ENCODE measurements around the gene MLLT3.

Gene MLLT3

GRCh38 chr9:20377790-20378189 is 244.5 kb downstream of the MLLT3 start:
- no peak for DNase-seq (ENCODE audit: low read depth)

- no peak for DNase-seq (ENCODE audit: low read depth)
These were observed 245.4 kb downstream of the MLLT3 start for GRCh38 chr9:20376731-20377375.

GRCh38 chr9:20376042-20376441 is 246.3 kb downstream of the MLLT3 start:
- DNase-seq (ENCODE audit: low read depth), result no peak

DNA sequence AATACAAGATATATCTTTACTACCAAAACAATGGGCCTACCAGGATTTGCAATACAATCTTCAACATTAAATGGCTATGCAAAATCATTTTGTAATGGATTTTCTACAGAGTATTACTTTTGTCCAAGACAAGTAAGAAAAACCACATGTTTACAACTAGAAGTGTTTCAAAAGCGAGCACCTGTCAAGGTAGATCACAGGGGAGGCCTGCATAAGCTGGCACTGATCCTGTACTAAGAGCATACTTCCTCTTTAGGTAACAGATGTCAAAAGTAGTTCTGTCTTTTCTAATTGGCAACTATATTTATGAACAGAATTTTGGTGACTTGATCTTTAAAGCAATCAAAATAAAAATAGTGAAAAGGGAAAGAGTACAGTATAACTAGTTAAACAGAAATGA is 249.0 kb downstream of the MLLT3 start:
- DNase-seq (ENCODE audit: low read depth), result no peak

- no peak for DNase-seq (ENCODE audit: low read depth)
These were observed 252.9 kb downstream of the MLLT3 start for GRCh38 chr9:20369391-20369790.

GRCh38 chr9:20367855-20368254 is 254.4 kb downstream of the MLLT3 start:
- no peak for DNase-seq (ENCODE audit: low read depth)

- no peak for DNase-seq (ENCODE audit: low read depth)
These were observed 257.3 kb downstream of the MLLT3 start for GRCh38 chr9:20364959-20365358.

- no peak for DNase-seq (ENCODE audit: low read depth)
These were observed 259.1 kb downstream of the MLLT3 start for GRCh38 chr9:20363233-20363632.

DNA sequence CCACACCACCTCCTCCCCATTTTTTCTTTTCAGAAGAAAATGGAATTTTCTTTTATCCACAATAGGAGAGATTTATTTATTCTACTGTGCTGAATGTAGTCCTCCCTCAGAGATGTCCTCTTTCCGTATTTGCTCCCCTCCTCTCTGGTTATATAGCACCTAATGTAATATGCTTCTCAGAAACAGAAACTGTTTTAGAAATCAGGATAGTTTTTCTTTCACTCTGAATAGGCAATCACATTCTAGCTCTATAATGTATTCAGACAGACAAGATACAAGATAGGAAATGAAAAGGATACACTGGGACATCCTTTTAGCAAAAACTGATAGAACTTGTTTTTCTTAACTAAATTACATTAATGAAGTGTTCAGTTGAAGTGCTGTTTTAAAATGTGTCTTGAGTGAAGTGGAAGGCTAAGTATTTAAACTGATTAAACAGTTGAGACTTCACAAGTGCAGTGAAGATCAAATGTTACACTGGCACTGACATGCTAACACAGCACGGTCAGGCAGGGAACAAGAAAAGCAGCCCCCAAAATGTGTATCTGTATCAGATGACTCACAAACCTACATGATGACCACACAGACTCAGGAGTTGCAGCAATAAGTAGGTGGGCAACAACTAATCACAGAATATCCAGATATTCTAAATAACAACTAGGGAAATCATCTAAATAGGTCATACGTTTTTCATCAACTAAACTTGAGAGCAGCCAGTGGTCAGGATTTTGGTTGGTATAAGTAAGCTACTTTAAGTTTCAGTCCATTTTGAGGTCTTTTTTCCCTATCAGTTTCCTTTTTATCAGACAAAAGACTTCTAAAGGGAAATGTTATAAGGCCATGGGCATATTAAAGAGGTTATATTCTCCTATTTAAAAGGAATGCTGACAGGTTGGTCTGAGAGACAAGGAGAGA is 260.4 kb downstream of the MLLT3 start:
- no peak for DNase-seq (ENCODE audit: low read depth)

DNA sequence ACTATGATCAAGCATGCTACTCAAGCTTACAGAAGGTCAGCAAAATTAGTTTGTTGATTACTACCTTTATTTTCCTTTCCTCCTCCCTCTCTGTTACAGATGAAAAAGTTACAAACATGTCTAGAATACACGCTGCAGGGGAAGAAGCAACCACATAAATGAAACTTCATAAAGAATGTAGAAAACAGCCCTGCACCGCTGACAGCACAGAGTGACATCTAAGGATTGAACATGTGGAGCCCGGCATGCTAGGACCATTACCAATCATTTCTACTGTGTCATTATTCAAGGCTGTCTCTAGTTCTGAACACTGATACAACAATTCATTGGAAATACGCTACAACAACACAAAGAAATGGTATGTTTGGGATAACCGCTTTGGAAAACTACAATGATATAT is 261.1 kb downstream of the MLLT3 start:
- no peak for DNase-seq (ENCODE audit: low read depth)

DNA sequence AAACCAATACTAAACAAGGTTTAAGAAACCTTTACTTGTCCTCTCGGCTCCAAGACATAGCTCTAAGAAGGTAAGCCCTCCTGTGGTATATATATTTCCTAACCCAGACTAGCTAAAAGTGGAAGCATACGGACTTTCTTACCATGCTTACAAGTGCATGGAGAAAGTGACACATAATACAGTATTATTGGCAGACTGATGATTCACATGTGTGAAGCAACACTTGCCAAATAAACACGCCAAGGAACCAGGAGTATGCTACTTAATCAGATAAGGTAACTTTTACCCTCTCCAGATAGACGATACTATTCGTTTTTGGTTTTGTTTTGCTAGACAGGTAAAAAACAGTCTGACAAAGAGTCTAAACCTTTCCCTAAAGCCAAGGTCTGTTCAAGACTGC is 264.1 kb downstream of the MLLT3 start:
- DNase-seq (ENCODE audit: low read depth), result no peak

DNA sequence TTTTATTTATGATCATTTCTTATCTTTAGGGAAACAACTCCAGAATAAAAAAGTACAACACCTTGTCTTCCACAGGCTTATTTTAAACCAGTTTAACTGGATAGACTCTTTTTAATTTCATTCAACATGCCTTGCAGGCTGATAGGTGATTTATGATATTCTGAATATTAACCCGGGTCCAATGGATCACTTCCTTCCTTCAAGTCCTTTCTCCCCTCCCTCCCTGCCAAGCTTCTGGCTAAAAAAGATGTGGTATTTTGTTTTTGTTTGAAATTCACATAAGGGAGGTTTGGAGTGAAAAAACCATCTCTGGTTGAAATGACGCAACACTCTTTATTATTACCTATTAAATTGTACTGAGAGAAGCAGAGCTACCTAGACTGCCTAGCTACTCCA is 265.3 kb downstream of the MLLT3 start:
- DNase-seq (ENCODE audit: low read depth), result no peak

DNA sequence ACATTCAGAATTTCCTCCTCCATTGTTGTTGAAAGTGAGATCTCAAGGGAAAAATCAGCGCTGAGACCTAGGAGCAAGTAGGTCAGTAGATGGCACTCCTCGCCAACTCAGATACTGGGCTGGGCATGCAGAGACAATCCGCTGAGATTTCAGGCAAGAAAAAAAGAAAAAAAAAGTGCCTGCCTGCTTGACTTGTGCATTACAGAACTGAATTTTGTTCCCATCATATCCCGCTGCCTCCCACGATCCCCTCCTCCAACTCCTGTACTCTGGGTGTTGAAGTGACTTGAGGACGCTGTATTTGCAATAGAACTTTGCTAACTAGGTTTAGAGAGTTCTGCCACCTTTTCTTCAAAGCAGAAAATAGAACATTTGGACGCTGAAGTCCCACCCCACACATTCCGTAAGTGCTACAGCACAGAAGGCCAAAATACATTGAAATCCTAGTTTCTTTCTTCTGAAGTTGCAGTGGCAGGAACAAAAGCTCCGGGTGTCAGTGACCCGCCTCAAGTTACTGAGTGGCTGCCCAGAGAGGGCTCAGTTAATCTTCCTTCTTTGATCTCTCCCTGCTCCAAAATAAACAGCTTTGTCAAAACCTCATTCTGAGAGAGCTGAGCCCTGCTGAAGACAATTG is 265.8 kb downstream of the MLLT3 start:
- DNase-seq (ENCODE audit: low read depth), result peak; percentile 10

DNA sequence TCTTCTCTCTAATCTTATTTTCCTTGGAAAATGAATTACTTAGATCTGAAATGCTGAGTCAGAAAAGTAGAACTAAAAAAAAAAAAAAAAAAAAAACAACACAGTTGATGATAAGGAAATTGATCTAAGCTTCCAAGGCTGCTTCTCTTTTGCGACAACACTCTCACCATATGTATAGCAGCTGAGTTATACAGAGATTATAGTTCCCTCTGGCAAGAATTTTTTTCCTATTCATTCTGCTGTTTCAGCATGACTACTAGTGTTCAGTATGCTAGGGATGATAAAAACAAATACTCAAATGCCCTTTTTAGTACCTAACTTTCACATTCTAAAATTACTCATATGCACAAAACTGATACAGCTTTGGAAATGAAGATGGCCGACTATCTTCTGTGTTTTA is 267.3 kb downstream of the MLLT3 start:
- DNase-seq (ENCODE audit: low read depth), result no peak

DNA sequence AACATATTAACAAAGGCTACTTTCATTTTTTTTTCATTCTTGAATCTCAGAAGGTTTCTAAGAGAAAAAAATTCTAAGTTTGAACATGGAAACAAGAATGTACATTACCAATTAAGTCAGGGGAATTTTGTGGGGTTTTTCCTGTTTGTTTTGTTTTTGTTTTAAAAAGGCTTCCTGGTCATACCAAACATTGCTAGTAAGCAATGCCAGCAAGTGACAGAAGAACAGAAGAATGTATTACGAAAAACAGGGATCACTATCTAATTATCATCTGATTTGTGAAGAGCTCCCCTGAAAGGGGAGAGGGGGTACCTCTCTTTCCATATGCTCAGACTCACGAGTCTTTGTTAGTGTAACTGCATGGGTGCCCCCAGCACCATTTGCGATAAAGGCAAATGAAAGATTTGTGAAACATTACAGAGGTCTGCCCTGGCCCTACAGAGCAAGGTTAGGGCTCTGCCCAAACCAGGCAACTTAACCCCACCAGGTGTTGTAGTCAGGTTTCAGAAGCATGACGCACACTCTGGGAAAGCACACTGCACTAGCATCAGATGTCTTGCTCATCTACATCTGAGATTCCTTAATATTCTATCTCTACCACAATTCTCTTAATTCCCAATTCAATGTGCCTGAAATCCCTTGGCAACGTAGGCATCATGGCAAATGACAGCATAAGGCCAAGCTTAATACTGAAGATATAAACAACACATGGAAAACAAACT is 268.2 kb downstream of the MLLT3 start:
- DNase-seq (ENCODE audit: low read depth), result no peak

DNA sequence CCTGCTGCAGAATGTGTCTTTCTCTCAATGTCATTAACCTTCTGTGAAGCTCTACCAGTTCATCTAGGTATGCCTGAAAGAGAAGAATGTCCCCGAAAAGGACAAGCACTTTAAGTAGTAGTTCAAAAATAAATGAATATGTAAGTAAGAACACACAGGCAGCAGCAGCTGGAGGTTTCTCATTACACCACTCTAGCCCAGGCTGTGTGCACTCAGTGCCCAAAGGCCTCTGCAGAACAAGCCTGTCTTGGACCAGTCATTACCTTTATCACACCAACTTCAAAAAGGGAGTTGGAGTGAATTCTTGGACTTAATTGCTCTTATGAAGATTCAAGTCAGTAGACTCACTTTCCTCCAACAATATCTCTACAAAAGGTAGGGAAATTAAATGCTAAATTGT is 268.8 kb downstream of the MLLT3 start:
- DNase-seq (ENCODE audit: low read depth), result no peak

GRCh38 chr9:20352591-20352990 is 269.7 kb downstream of the MLLT3 start:
- no peak for DNase-seq (ENCODE audit: low read depth)

DNA sequence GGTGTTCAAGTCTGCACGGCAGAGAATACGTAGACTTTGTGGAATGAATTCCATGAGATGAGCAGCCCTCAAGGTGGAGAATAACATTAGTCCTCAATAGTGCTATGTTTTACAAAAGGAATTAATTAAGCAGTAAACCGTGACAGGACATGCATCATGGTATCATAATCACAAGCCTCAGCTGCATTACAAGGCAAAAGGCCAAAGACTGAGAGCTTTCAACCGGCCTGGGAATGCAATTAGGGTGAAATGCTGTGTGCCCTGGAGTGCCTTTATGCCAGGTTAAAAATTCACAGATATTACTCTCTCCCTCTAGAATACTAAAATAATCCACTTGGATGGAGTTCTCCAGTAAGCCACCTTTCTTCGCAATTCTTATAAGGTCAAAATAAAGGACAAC is 270.6 kb downstream of the MLLT3 start:
- no peak for DNase-seq (ENCODE audit: low read depth)

DNA sequence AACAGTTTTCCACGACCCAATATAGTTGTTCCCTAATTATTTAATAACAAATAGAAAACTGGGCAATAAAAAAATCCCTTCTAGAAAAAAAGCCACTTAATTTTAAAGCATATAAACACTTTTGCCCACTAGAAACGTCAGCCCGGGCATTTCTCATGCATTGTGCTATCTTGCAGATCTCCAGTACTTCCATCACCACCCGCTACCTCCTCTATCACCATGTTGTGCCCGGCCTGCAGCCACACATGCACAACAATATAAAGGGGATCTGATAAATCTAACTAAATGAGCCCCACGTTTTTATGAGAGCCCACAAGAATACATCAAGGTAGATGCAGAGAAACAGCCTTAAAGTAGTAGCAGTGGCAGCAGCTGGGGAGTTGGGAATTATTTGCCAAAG is 272.7 kb downstream of the MLLT3 start:
- no peak for DNase-seq (ENCODE audit: low read depth)

- DNase-seq (ENCODE audit: low read depth), result no peak
These were observed 279.0 kb downstream of the MLLT3 start for GRCh38 chr9:20343325-20343724.

- no peak for DNase-seq (ENCODE audit: low read depth)
These were observed 281.8 kb downstream of the MLLT3 start for GRCh38 chr9:20340511-20340861.

- DNase-seq (ENCODE audit: low read depth), result no peak
These were observed 286.5 kb downstream of the MLLT3 start for GRCh38 chr9:20335668-20336332.
